Tibial artery (tissue), 4 donors: ENCODE measurements around the gene FGF11.

Source experiments
- DNase-seq, 2 donors: peaks; one replicate each; pipeline ENCODE4 v3.0.0-alpha.2; 2019
- H3K27ac ChIP-seq, 2 donors: fragments of 200-600 bp; sonication (generic) in 1 of 2; 1 replicate in 1 of 2; 2 replicates in 1 of 2; pipeline ENCODE4 v1.5.1; 2018 to 2019; ENCODE audit warnings: mild to moderate bottlenecking in 1 of 2
- H3K27me3 ChIP-seq, 2 donors: fragments of 200-600 bp; sonication (generic) in 1 of 2; one replicate each; pipeline versions ENCODE4 v1.5.1 to v1.6.0; 2016 to 2019
- H3K36me3 ChIP-seq, 3 donors: fragments of 200-600 bp; sonication (generic) in 2 of 3; one replicate each; pipeline ENCODE4 v1.5.1; 2016 to 2019; ENCODE audit warnings: mild to moderate bottlenecking in 2 of 3
- H3K4me1 ChIP-seq, 4 donors: fragments of 200-600 bp; sonication (generic) in 2 of 4; 1 replicate in 3 of 4; 2 replicates in 1 of 4; pipeline ENCODE4 v1.5.1; 2016 to 2019
- H3K4me3 ChIP-seq, 2 donors: fragments of 200-600 bp; sonication (generic) in 1 of 2; 1 replicate in 1 of 2; 2 replicates in 1 of 2; pipeline ENCODE4 v1.5.1; 2018 to 2019; ENCODE audit warnings: mild to moderate bottlenecking in 2 of 2
- H3K9me3 ChIP-seq, 3 donors: fragments of 200-600 bp; sonication (generic) in 1 of 3; one replicate each; pipeline ENCODE4 v1.5.1; 2016 to 2019
- intact Hi-C: fragments of 100-400 bp; cut with DNase I; formaldehyde crosslinking; loops from one replicate; pipeline ENCODE4 v1.15.0; 2023; ENCODE audit warnings: low total_unique reads
- TF ChIP-seq, protein P1 (sequence below), 2 experiments: fragments of 200-600 bp in 1 of 2; fragments of 450-650 bp in 1 of 2; IDR thresholded peaks; one replicate each; pipeline ENCODE4 v1.5.1; 2017 to 2019; ENCODE audit warnings: antibody characterized with exemption in 2 of 2, mild to moderate bottlenecking in 1 of 2, moderate library complexity in 1 of 2

Gene FGF11

DNA sequence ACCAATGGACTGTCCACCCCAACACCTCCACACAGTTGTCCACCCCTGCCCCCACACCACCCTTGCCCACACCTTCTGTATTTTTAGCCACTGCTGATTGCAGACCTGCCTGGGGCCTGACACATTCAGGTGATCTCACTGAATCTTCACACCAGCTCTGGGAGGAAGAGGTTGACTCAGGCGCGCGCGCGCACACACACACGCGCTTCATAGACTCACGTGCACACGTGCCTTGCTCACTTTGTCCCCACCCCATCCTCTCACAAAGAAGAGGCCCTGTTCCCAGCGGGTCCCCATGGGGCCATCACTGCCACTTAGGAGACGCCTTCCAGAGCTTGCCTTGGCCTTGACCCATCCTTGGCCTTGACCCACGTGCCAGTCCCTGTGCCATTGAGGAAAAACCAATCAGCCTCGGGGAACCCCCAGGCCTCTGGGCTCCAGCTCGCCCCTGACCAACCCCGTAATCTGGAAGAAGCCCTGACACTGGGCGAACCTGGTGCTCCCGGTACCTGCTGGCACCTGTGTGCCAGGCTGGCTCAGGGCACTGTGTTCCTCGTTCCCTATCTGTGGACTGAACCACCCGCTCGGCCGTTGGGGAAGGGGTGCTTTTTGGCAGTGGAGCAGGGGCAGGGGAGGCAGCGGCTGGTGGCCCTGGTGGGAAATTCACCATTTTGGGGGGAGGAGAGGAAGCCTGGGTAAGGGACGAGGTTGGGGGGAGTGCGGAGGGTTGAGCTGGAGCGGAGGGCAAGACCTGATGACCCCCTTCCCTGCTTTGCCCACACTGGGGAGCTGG, 28.5 kb upstream of the FGF11 start:
- H3K36me3 ChIP-seq = peaks cover 10 to 48% (median 19%) of the 10 kb centered on the region in 3 donors

DNA sequence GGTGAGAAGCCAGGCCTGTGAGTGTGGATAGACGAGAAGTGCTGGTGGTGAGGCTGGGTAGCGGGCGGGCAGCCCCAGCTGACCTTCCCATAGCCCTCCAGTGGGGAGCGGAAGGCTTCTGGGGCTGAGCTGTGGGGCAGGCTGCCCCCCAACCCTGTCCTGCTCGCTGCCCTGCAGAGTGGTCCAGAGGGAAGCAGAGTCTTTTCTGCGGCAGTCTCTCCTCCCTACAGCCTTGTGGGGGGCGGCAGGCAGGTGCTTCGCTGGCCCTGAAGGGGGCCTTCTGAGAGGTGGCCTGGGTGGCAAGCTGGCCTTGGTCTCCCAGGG, 27.9 kb upstream of the FGF11 start:
- H3K4me1 ChIP-seq = peaks cover 0 to 2% (median under 1%) of the 10 kb centered on the region in 4 donors
- TF ChIP-seq, protein P1, sequence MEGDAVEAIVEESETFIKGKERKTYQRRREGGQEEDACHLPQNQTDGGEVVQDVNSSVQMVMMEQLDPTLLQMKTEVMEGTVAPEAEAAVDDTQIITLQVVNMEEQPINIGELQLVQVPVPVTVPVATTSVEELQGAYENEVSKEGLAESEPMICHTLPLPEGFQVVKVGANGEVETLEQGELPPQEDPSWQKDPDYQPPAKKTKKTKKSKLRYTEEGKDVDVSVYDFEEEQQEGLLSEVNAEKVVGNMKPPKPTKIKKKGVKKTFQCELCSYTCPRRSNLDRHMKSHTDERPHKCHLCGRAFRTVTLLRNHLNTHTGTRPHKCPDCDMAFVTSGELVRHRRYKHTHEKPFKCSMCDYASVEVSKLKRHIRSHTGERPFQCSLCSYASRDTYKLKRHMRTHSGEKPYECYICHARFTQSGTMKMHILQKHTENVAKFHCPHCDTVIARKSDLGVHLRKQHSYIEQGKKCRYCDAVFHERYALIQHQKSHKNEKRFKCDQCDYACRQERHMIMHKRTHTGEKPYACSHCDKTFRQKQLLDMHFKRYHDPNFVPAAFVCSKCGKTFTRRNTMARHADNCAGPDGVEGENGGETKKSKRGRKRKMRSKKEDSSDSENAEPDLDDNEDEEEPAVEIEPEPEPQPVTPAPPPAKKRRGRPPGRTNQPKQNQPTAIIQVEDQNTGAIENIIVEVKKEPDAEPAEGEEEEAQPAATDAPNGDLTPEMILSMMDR (IDR thresholded peaks at IDR 0.05) = no peak
- peaks cover 10 to 53% (median 19%) of the 10 kb centered on the region in 3 donors for H3K36me3 ChIP-seq
- no peak for DNase-seq
- no peaks in the 10 kb centered on the region for H3K27me3 ChIP-seq
- intact Hi-C loops = no loop called here
- H3K9me3 ChIP-seq = no peaks in the 10 kb centered on the region
- H3K4me3 ChIP-seq = no peak overlapping the region
- H3K27ac ChIP-seq = no peak overlapping the region

More for the DNA sequence above, 28.5 kb upstream of the FGF11 start:
- no peak overlapping the region for H3K27ac ChIP-seq
- no peaks in the 10 kb centered on the region for H3K27me3 ChIP-seq
- intact Hi-C loops = no loop called here
- no peaks in the 10 kb centered on the region for H3K9me3 ChIP-seq
- no peak for DNase-seq
- TF ChIP-seq, protein P1 (IDR thresholded peaks at IDR 0.05) = no peak
- H3K4me3 ChIP-seq = no peak overlapping the region
- H3K4me1 ChIP-seq = peaks cover 0 to 7% (median 4%) of the 10 kb centered on the region in 4 donors

DNA sequence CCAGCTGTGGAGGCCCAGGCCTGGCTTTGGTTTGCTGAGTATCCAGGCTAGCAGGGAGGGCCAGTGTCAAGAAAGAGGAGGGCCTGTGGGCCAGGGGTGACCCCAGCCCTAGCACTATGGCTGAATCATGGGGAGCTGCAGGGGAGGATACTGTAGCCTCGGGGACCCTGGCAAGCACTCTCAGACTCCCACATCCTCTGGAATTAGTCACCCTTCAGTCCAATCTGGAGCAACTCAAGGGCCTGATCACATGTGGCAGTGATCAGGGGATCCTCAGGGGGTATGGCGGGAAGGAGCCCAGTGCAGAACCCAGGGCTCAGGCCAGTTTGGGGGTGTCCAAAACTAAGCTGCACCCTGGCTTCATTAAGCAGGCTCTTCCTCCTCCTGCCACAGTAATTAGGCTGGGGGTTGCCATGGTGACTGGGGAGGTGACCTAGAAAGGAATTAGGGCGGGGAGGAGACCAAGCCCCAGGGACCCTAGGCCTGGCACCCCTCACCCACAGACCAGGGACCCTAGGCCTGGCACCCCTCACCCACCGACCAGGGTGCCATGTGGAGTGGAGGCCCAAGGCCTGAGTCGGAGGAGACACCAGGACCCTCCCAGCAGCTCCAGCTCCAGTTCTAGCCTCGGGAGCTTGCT, 25.8 kb upstream of the FGF11 start:
- intact Hi-C loops = no loop called here
- no peaks in the 10 kb centered on the region for H3K4me1 ChIP-seq
- peaks cover 10 to 66% (median 32%) of the 10 kb centered on the region in 3 donors for H3K36me3 ChIP-seq
- TF ChIP-seq, protein P1 (IDR thresholded peaks at IDR 0.05) = no peak
- no peak overlapping the region for H3K27ac ChIP-seq
- H3K9me3 ChIP-seq = no peaks in the 10 kb centered on the region
- no peak overlapping the region for H3K4me3 ChIP-seq
- no peaks in the 10 kb centered on the region for H3K27me3 ChIP-seq
- DNase-seq = no peak

DNA sequence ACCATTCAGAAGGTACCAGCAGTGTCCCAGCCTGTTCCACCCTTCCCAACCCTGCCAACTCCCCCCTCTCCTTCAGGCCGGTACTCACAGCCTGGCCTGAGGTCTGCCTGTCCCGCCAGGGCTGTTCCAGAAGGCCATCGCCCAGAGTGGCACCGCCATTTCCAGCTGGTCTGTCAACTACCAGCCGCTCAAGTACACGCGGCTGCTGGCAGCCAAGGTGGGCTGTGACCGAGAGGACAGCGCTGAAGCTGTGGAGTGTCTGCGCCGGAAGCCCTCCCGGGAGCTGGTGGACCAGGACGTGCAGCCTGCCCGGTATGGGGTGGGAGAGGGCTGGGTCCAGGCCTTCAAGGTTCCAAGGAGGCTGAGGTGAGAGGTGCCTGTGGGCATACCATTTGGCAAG, 24.5 kb upstream of the FGF11 start:
- TF ChIP-seq, protein P1 (IDR thresholded peaks at IDR 0.05) = no peak
- Histone ChIP-seq H3K9me3 (no peaks in the 10 kb centered on the region), H3K36me3 (peaks cover under 1 to 52% (median 27%) of the 10 kb centered on the region in 3 donors), H3K4me3 (no peak overlapping the region), H3K27ac (no peak overlapping the region), H3K4me1 (no peaks in the 10 kb centered on the region), H3K27me3 (peaks cover 0 to 5% of the 10 kb centered on the region in 2 donors)
- no peak for DNase-seq
- intact Hi-C loops = no loop called here

DNA sequence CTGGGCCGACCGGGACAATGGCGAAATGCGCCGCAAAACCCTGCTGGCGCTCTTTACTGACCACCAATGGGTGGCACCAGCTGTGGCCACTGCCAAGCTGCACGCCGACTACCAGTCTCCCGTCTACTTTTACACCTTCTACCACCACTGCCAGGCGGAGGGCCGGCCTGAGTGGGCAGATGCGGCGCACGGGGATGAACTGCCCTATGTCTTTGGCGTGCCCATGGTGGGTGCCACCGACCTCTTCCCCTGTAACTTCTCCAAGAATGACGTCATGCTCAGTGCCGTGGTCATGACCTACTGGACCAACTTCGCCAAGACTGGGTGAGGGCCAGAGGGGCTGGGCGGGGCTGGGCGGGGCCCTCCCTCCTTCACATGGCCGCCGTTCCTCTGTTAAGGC, 23.5 kb upstream of the FGF11 start:
- Histone ChIP-seq H3K4me3 (no peak overlapping the region), H3K9me3 (no peaks in the 10 kb centered on the region), H3K27me3 (peaks cover 0 to 9% of the 10 kb centered on the region in 2 donors), H3K4me1 (no peaks in the 10 kb centered on the region), H3K36me3 (peaks cover 0 to 43% (median 20%) of the 10 kb centered on the region in 3 donors), H3K27ac (no peak overlapping the region)
- DNase-seq = no peak
- TF ChIP-seq, protein P1 (IDR thresholded peaks at IDR 0.05) = no peak
- intact Hi-C loops = no loop called here
